ENCODE results near the gene FAM228A. TPM values are rescaled to one million over a fixed set of nuclear protein-coding genes. Genes with fewer than 3 reads are reported as not detected.

The FAM228A gene
- 0.72 and 3.2 TPM in 2 replicates for total RNA-seq

DNA sequence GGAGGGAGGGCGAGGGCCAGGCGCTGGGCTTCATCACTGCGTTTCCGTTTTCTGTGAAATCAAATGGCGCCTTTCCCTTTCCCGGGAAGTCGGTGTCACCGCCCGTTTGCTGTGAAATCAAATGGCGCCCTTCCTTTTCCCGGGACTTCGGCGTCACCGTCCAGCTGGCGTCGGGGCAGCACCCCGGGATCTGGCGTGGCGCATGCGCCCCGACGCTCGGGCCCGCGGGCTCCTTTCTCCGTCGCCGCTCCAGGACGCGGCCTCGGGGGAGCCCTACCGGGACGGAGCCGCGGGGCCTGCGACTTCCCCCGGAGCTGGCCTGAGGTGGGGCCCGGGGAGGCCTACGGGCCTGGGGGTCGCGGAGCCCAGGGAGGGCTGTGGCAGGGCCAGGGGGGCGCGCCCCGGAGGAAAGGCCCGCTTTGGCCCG, at the start of gene FAM228A:
Gene FAM228A (plus strand): TSS at position 203 of the 427 bp plus-strand sequence. CDS start 428 bp downstream, outside the sequence.

Other genes with a start within 250 kb of the FAM228A start
- 8.5 and 10.7 TPM in 2 replicates for gene ATAD2B, start 247.9 kb upstream of the FAM228A start, total RNA-seq
- 9.5 and 12.4 TPM in 2 replicates for gene UBXN2A, start 234.6 kb upstream of the FAM228A start, total RNA-seq
- 0.03 and 0.13 TPM in 2 replicates for gene MFSD2B, start 165.0 kb upstream of the FAM228A start, total RNA-seq
- 10.2 and 11.3 TPM in 2 replicates for gene WDCP, start 127.7 kb upstream of the FAM228A start, total RNA-seq
- 6.8 and 7.9 TPM in 2 replicates for gene FKBP1B, start 125.3 kb upstream of the FAM228A start, total RNA-seq
- gene SF3B6, start 98.7 kb upstream of the FAM228A start, total RNA-seq, result 81.3 and 105 TPM in 2 replicates
- 16.8 and 25.8 TPM in 2 replicates for gene TP53I3, start 90.2 kb upstream of the FAM228A start, total RNA-seq
- gene PFN4, start 51.7 kb upstream of the FAM228A start, total RNA-seq, result 0.17 and 0.39 TPM in 2 replicates
- gene FAM228B, start 51.6 kb upstream of the FAM228A start, total RNA-seq, result 8.3 and 9.0 TPM in 2 replicates
- 27.2 and 33.0 TPM in 2 replicates for gene ITSN2, start 185.5 kb downstream of the FAM228A start, total RNA-seq